HG02763 (cell line): Measurements from ENCODE around the gene DLEU7.

ENCODE experiments used
- ATAC-seq: cut with Tn5 transposase; IDR thresholded peaks from one replicate; pipeline ENCODE4 v1.9.1; 2021; ENCODE audit warnings: mild to moderate bottlenecking, moderate library complexity; ENCODE audit not compliant: unreplicated experiment

The DLEU7 gene

DNA sequence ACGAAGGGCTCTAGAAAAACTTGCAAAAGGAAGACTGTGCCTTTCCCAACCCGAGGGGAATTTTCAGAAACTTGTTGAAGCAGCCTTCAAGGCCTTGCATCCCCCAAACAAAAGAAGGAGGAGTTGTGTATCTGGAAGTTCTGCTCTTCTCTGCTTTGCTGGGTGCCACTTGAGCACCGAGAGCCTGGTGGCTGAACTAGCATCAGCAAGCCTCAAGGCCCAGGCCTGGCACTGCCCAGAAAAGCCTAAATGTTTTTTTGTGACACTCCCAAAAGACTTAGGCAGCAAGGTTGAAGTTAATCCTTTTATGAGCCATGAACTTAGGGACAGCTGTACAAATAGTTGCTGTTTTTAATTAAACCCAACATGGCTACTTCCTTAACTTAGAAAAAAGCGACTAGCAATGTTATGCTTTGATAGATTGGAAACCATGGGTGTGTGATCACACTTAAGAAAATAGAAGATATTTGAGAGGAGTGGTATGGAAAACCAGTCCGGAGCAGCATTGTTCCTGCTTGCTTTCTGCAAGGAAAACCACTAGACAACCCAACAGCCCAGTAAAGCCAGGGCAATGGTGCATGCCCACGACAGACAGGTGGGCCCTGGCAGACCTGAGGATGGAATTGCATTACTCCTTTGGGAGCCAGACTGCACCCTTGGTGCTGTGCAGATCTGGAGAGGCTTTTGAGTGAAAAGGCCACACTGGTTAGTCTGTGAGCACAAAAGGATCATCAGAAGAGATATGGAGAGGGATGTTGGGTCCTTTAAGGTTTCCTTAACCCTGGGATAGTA, 788 bp upstream of the DLEU7 start:
- ATAC-seq = no peak

DNA sequence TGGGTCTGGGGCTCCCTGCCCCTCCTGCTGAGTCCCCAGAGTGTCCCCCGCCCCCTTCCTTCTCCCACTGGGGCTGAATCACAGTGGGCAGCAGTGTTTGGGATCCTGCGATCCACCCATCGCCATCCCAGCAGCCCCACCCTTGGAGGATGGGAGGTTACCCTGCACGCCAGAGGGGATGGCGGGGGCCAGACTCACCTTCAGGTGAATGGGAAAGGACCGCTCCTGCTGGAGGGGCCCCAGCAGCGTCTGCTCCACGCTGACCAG, 569 bp downstream of the DLEU7 start:
- no peak for ATAC-seq

DNA sequence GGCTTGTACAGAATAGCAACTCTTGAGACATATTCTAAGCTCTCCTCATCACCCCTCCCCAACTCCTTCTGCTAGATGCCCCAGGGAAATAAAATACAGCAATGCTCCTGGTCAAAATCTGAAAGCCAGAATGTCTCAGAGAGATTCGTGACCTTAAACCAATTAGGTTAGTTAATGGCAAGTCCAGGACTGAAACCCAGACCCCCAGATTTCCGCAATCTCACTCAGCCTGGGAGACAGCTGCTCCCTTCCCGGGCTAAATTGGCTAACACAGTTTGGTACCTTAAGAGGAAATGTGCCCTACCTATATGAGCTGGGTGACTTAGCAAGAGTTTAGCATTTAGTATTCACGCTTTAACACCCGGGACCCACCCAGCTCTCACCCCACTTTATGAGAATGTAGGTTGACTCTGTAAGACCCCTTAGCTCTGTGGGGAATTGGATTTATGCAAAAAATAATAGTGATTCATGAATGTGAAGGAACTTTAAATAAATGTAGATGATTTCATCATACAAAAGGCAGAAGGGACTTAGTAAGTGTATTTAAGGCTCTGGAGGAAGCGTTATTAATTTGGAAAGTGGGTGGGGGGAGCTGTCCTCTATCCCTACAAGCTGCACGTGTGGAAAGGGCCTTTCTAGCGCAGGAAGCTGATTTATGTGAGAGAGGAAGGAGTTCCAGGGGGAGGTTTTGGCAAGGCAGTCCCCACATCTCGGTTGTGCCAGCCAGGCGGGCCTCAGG, 1.1 kb downstream of the DLEU7 start:
- ATAC-seq = no peak

DNA sequence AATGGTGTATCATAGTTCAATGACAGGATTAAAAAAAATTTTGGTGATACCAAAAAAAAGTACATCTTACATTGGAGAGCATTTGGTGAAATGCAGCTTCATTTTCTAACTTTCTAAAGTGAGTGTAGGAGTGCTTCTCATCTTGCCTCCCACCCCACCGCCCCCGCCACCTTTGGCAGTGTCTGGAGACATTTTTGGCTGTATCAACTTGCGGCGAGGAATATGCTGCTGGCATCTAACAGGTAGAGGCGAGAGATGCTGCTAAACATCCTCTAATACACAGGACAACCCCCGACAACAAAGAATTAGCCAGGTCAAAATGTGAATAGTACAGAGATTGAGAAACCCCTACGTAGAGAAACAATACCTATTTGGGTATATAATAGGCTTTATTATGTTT, 1.7 kb downstream of the DLEU7 start:
- ATAC-seq = no peak

DNA sequence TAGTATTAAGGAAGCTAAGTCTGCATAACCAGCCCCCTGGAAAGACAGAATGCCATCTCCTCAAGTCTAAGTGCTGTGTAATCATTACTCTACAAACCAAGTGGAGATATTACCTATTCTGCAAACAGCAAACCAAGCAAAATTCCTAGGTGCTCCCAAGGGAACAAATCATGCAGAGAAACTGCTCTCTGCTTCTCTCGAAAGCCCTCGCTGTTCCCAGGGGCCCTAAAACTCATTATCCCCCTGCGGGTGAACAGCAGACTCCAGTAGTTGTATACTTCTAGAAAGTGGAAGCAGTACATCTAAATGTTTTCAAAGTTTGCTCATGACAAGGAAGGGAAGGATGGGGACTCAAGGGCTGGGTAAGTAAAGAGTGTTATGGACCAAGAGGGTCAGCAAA, 3.2 kb downstream of the DLEU7 start:
- no peak for ATAC-seq

DNA sequence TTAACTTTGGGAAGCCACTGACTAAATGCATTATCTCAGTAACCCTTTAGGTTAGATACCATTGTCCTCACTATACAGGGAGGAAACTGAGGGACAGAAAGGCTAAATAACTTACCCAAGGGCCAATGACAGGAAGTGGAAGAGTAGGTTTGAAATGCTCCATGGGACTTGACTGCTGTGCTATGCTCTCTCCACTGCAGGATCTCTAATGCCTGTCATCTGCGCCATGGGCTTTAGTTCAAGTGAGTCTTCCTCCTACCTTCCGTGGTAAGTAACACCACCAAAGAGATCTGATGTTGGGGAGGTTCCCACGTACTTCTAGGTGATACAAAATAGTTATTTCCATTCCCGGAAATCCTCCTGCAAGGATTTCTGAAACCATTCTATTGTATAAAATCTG, 3.7 kb downstream of the DLEU7 start:
- no peak for ATAC-seq

DNA sequence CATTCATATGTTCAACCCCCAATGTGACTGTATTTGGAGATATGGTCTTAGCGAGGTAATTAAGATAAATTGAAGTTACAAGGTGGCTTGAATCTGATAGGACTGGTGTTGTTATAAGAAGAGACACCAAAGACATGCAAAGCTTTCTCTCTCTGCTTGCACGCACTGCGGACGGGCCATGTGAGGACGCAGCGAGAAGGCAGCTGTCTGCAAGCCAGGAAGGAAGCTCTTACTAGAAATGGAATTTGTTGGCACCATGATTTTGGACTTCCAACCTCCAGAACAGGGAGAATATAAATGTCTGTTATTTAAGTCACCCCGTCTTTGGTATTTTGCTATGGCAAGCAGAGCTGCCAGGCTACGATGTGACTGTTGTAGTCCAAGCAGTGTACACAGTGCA, 4.8 kb downstream of the DLEU7 start:
- ATAC-seq = no peak

DNA sequence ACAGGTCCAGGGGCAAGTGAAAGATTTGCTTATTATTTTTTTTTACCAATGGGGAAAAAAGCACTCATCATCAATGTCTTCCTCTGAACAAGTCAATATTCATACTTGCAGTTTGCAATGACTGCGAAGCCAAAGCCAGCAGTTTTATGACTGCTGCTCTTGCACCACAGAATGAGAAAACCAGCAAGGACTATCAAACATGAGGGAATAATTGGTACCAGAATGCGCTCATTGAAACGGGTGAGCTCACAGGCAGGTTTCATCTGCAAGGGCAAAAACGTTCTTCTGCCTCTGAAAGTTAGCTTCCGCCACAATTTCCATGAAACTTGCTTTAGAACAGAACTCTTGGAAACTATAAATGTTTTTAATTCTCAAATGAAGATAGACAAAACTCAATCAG, 5.5 kb downstream of the DLEU7 start:
- ATAC-seq = no peak

DNA sequence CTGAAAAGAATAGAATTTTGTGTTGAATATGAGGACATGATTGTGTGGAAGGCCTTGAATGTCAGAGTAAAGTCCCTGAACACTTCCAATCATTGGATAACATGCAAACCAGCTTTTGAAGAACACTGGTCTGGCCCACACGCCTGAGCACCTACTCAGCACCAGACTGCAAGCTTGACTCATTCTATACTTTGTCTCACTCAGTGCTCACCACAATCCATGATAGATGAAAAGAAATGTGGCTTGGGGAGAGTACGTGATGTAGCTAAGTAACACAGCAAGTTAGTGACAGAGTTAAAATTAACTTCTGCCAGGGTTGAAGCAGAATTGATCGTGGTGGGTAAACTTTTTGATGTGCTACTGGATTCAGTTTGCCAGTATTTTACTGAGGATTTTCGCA, 12.0 kb downstream of the DLEU7 start:
- ATAC-seq = no peak

DNA sequence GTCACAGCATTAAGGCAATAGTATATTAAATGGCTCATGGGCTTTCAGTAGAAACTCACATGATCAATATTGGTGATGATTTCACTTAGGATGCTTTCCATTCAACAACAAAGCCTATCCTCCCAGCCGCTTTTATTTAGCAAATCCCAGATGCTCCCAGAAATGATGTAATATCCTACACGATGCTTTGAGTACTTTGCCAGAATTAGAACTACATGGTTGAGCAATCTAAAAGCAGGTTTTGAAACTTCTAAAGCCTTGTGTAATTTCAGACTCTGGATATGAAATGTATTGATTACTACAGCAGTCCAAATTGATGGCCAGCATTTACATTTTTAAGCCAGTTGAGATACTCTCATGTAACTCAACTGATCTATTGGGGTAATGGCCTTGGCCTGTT, 13.6 kb downstream of the DLEU7 start:
- no peak for ATAC-seq

DNA sequence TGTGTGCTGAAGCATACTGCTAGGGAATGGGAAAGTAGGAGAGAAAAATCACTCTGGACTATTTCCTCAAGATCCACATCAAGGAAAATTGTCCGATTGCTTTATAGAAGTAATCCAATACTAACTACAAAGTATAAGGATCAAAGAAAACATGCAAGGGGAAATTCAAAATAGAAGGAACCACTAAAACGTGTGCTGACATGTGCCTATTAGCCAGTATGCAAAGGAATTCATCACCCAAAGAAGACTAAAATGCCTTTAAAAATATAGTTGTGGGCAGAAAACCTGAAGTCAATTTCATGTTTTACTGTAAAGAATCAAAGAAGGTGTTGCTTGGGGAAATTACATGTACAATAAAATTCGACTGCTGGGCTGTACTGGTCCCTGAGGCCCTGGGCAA, 14.3 kb downstream of the DLEU7 start:
- no peak for ATAC-seq

DNA sequence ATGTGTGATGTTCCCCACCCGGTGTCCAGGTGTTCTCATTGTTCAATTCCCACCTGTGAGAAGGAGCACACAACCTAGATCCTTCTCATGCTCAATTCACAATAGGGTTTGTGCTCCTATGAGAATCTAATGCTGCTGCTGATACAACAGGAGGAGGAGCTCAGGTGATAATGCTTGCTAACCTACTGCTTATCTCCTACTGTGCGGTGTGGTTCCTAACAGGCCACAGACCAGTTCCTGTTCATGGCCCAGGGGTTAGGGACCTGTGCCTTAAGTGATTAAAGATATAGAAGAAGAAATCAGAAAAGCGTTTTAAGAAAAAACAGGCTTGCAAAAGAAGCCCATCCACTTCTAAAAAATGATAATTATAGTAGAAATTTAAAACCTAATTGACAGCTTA, 17.5 kb downstream of the DLEU7 start:
- no peak for ATAC-seq

DNA sequence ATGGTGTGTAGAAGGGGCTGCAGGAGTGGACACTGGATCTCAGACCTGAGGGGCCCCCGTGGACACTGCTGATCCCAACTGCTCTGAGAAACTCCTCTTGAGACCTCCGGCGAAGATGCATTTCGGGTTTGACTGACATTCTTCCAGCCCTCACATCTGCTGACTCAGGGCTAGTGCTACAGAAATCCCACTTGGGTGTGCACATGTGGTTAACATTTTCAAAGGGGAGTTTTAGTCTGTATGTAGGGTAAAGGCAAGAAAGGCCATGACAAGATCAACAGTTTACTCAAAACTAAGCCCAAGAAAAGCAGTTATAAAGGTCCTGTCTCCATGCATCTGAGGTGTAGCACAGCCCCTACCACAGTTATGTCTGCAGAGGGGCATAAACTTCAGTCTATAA, 31.2 kb downstream of the DLEU7 start:
- no peak for ATAC-seq

DNA sequence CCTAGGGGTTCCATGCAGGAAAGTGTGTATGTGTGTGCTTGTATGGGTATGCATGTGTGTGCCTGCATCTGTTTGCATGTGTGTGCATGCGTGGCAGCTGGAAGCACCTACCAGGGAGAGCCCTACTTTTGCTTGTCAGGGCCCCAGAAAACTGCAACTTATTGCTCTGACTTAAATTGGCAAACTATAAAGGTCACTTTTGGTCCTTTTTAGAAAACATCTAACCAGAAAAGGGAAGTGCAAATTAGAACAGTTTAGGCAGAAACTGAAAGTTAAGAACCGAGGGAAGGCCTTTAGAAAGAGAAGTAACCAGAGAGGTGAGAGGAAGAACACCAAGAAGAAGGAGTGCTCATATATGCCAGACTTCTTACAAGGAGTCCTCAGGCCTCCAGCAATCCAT, 32.5 kb downstream of the DLEU7 start:
- ATAC-seq = peak; percentile 87

DNA sequence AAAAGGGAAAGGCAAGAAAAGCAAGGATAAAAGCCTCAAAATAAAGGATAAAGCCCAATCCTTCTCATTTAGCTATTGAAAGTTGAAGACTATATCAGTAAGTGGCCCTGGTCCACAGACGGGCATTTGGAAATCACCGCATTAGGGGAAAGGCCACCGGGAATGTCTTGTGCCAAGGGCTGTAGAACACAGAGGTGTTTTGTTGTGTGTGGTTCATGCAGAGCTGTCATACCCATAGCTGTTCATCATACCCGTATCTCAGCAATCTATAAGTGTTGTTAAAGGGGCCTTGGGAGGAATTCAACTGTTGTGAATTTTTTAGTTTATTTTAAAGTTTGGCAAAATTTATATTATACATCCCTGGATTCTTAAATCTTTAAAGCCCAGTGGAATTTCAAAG, 33.0 kb downstream of the DLEU7 start:
- no peak for ATAC-seq

DNA sequence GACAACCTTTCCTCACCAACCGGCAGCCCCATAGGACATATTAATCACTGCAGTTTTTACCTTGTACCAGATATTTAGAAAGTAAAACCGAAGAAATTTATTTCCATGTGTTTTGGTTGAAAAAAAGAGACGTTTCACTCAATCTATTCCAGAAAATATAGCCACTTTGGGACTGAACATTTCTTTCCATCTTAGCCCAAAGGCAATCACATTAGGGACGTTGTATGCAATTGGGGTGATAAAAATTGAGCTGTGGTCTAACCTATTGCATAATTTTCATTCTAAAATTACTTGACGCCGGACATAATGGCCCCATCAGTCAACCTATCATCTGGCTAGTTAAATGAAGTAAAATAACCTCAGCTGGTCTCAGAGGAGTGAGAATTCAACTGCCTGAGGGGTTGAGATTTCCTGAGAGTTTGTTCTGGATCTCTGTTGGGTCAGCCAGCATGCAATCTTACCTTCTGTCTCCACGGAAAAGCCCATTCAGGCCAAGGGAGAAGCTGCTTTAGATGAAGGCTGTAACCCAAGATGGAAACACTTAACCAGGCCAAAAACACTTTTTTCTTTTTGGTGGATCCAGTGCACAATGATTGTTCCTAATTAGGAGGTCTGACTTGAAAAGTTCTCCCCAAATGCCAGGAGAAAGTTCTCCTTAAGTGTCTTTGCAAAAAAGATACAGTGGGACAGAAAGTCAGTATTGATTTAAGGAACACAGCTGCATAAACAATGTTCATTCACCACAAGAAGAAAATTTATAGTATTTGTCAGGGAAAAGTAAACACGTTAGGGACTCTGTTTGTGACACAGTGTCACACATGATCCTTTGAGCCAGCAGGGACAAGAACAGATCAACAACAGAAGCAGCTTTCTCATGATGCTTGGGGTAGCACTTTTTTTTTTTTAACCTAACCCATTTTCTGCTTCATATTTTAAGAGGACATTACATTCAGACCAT, 34.1 kb downstream of the DLEU7 start:
- ATAC-seq = no peak

DNA sequence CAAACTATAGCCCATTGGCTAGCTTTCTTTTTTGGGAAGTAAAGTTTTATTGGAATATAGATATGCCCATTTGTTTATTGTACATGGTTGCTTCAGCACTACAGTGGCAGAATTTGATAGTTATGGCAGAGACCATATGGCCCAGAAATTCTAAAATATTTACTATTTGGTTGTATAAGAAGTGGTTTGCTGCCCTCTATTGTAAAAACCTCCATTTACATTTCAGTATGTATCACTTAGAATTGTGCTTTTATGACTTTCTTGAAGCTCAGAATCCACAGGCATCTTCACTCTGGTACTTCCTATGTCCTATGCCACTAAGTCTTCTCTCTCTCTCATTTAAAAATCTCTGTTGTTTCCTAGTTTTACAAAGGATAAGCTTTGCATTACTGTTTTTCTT, 37.7 kb downstream of the DLEU7 start:
- no peak for ATAC-seq

DNA sequence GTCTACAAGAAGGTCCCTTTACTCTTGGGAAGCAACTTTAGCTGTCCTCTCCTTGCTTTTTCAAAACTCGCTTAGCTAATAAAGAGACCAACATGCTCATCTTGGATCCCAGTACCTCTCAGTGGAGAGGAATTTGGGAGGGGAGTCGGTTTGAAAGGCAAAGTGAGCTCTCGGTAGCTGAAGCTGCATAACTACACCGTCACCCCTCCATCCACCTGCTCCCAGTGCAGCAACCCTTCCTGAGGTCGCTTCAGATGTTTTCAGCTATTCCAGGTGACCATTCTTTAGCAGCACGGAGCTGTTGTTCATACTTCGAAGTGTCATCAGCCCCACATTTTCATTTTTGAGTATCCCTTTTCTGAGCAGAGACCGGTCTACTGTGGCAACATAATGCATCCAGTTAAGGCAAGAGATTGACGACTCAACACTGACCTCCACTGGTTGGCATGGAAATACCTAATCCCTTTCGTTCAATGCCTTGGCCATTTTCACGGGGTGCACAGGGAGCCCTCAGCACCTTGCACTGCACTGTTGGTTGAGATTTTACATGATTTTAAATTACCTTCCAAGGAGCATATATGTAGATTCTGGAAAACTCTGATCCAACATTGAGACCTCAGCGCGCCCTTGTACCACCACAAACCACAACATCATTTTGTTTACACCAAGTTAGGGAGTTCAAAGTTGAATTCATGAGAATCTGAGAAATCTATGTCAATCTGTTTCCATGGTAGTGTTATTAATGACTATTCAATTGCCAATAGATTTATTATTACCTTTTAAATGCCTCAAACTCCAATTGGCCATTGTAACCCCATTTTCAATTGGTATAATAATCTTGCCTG, 42.2 kb downstream of the DLEU7 start:
- ATAC-seq = peak; percentile 82

DNA sequence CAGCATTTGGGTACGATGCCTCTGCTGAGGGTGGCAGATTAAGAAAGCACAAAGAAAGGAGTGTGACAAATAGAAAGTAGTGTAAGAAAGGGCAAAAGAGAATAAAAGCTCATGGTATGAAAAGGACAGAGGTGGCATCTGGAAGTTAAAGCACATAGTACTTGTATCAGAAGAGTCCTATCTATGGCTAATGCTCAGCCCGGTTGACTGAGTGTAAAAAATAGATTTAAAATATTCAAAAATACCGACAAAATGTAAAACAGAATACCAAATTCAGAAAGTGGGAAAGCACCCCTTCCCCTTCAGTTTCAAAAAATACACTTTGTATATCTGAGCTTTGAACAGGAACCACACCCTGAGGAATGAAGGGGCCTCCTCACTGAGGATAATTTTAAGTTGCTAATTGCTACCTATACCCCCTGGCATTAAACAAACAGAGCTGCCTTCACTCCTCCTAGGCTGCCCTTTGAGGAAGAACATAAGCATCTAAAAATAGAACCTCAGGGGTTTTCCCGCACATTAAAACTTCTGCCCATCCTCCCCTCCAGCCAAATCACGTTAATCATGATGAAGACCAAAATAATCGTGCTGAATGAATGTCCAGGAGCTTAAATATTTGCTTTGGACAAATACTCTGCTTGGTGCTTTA, 43.3 kb downstream of the DLEU7 start:
- no peak for ATAC-seq

DNA sequence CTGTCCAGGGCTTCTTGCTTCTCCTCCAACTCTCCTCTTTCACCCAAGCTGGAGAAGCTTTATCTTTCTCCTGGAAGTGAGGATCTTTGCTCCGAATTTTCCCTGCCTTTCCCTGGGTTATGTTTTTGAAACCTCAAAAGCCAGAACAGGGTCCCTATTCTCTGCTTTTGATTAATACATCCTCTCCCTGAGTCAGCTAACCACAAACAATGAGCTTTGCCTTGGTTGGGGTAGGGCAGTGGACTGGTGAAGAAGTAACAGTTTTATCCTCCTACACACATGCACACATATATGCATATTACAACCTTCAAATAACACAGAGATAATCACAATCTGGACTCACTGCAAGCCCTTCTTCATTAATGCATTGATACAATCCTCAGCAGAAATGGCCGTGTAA, 44.6 kb downstream of the DLEU7 start:
- no peak for ATAC-seq
